Muscle layer of duodenum (tissue), 2 donors: Measurements from ENCODE around the gene LRRC23.

ENCODE experiments used
- H3K27ac ChIP-seq: one replicate; pipeline ENCODE4 v1.7.0; 2013; ENCODE audit warnings: mild to moderate bottlenecking, low read length
- H3K27me3 ChIP-seq: one replicate; pipeline ENCODE4 v1.7.0; 2013; ENCODE audit warnings: low read depth, mild to moderate bottlenecking, control low read depth, low read length
- H3K36me3 ChIP-seq, 2 donors: one replicate each; pipeline ENCODE4 v1.7.0; 2013; ENCODE audit warnings: low read length in 2 of 2, control low read depth in 1 of 2, mild to moderate bottlenecking in 1 of 2; ENCODE audit not compliant: insufficient read depth in 2 of 2, control insufficient read depth in 1 of 2
- H3K4me1 ChIP-seq, 2 donors: one replicate each; pipeline ENCODE4 v1.7.0; 2013; ENCODE audit warnings: low read length in 2 of 2, mild to moderate bottlenecking in 2 of 2, control low read depth in 1 of 2, moderate library complexity in 1 of 2; ENCODE audit not compliant: insufficient read depth in 2 of 2, control insufficient read depth in 1 of 2
- H3K4me3 ChIP-seq, 2 donors: one replicate each; pipeline ENCODE4 v1.7.0; 2013; ENCODE audit warnings: low read length in 2 of 2, low read depth in 1 of 2, mild to moderate bottlenecking in 1 of 2
- H3K9me3 ChIP-seq, 2 donors: one replicate each; pipeline ENCODE4 v1.7.0; 2013; ENCODE audit warnings: low read length in 2 of 2, control low read depth in 1 of 2, mild to moderate bottlenecking in 1 of 2; ENCODE audit not compliant: control insufficient read depth in 1 of 2
- donor health status: healthy.

The LRRC23 gene

GRCh38 chr12:6957741-6958608, 53.4 kb downstream of the LRRC23 start:
- Histone ChIP-seq H3K9me3 (no peaks in the 10 kb centered on the region), H3K27ac (no peak overlapping the region), H3K4me1 (peaks cover 14 to 41% of the 10 kb centered on the region in 2 donors), H3K4me3 (no peak overlapping the region), H3K27me3 (no peaks in the 10 kb centered on the region), H3K36me3 (no peaks in the 10 kb centered on the region)

DNA sequence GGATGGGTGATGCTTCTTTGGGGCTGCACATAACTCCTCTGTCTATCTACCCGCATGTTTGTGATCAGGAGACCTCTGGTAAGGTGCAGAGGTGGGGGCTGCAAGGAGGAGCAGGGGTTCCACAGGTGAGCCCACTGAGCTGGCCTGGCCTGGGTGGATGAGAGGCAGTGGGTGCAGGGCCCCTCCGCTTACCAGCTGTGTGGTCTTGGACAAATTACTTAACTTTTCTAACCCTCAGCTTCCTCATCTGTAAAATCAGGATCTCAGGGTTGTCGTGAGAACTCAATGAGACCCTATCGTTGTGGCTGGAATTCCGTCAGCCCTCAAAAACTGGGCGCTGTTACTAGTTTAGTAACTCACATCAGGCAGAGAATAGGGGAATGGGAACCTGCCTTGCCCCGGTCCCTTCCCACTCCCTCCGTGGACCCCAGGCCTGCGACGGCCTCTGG, 54.0 kb downstream of the LRRC23 start:
- Histone ChIP-seq H3K36me3 (no peaks in the 10 kb centered on the region), H3K4me3 (no peak overlapping the region), H3K4me1 (peaks cover 14 to 41% of the 10 kb centered on the region in 2 donors), H3K27me3 (no peaks in the 10 kb centered on the region), H3K9me3 (no peaks in the 10 kb centered on the region), H3K27ac (no peak overlapping the region)

DNA sequence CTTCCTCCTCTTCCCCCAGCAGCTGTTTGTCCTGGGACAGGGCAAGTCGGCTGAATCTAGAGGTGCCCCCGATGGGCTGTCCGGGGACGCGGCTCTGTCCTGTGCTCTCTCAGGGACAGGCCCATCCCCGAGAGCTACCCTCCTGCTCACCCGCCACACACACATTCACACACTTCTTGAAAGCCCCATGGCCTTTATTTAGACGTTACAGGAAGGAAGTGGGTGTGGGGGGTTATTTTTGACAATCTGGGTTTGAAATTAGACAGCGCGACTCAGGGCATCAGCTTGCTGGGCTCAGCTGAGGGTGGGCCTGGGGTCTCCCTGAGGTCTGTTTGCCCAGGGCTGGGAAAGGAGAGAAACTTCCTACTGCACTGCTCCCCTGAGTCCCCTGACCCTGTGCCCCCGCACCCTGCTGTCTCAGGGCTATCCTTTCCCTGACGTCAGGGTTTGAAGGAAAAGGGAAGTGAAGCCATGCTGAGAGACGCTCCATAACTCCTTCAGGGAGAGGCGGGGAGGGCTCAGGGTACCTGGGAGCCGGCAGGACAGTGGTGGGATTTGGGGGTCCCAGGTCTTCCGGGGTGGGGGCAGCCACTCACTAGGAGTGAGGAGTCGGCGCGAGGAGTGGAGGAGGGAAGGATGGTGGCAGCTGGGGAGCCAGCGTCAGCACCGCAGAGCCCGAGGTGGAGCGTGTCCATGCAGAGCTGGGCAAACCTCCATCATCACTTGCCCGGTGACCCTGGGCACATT, 54.6 kb downstream of the LRRC23 start:
- no peak overlapping the region for H3K27ac ChIP-seq
- H3K36me3 ChIP-seq = no peaks in the 10 kb centered on the region
- peaks cover 14 to 42% of the 10 kb centered on the region in 2 donors for H3K4me1 ChIP-seq
- no peak overlapping the region for H3K4me3 ChIP-seq
- H3K9me3 ChIP-seq = no peaks in the 10 kb centered on the region
- H3K27me3 ChIP-seq = no peaks in the 10 kb centered on the region

- Histone ChIP-seq H3K4me1 (peaks cover 14 to 42% of the 10 kb centered on the region in 2 donors), H3K27me3 (no peaks in the 10 kb centered on the region), H3K9me3 (no peaks in the 10 kb centered on the region), H3K36me3 (peaks cover 0 to 4% of the 10 kb centered on the region in 2 donors), H3K4me3 (no peak overlapping the region), H3K27ac (no peak overlapping the region)
Measured at GRCh38 chr12:6959805-6960592, 55.4 kb downstream of the LRRC23 start.

DNA sequence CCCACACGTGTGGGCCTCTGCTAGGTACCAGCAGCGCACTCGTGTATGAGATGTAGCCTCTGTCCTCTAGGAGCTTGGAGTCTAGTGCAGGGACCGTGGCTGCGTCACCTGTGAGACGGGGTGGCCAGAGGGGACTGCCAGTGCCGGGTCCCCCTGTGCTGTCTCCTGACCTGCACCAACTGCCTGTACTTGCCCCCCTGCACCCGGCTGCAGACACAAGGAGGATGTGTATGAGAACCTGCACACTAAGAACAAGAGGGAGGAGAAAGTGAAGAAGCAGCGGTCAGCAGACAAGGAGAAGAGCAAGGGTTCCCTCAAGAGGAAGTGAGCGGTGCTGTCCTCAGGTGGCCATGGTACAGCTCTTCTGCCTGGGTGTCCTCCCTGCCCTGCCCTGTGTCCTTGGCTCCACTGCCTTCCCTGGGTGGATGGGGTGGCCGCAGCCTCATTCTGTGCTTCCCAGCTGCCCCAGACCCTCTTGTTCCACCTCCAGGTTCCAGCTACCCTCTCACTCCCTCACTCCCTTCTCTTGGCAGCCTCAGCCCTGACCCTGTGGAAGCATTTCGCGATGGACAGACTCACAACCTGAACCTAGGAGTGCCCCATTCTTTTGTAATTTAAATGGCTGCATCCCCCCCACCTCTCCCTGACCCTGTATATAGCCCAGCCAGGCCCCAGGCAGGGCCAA, 56.1 kb downstream of the LRRC23 start:
- Histone ChIP-seq H3K27me3 (no peaks in the 10 kb centered on the region), H3K4me3 (peak overlapping the region; percentile 21 to 27), H3K27ac (peak overlapping the region; percentile 81), H3K4me1 (peaks cover 14 to 43% of the 10 kb centered on the region in 2 donors), H3K36me3 (peaks cover 6 to 7% of the 10 kb centered on the region in 2 donors), H3K9me3 (no peaks in the 10 kb centered on the region)

GRCh38 chr12:6961278-6961694, 56.7 kb downstream of the LRRC23 start:
- Histone ChIP-seq H3K27ac (peak overlapping the region; percentile 81), H3K4me1 (peaks cover 14 to 43% of the 10 kb centered on the region in 2 donors), H3K4me3 (peak overlapping the region; percentile 21 to 27), H3K36me3 (peaks cover 12% of the 10 kb centered on the region in 2 donors), H3K27me3 (no peaks in the 10 kb centered on the region), H3K9me3 (no peaks in the 10 kb centered on the region)

- peaks cover 16 to 17% of the 10 kb centered on the region in 2 donors for H3K36me3 ChIP-seq
- H3K4me1 ChIP-seq = peaks cover 14 to 43% of the 10 kb centered on the region in 2 donors
- no peaks in the 10 kb centered on the region for H3K27me3 ChIP-seq
- H3K27ac ChIP-seq = peak overlapping the region; percentile 81
- no peaks in the 10 kb centered on the region for H3K9me3 ChIP-seq
- peak overlapping the region; percentile 21 to 27 for H3K4me3 ChIP-seq
Measured at GRCh38 chr12:6961695-6962284, 57.2 kb downstream of the LRRC23 start.

DNA sequence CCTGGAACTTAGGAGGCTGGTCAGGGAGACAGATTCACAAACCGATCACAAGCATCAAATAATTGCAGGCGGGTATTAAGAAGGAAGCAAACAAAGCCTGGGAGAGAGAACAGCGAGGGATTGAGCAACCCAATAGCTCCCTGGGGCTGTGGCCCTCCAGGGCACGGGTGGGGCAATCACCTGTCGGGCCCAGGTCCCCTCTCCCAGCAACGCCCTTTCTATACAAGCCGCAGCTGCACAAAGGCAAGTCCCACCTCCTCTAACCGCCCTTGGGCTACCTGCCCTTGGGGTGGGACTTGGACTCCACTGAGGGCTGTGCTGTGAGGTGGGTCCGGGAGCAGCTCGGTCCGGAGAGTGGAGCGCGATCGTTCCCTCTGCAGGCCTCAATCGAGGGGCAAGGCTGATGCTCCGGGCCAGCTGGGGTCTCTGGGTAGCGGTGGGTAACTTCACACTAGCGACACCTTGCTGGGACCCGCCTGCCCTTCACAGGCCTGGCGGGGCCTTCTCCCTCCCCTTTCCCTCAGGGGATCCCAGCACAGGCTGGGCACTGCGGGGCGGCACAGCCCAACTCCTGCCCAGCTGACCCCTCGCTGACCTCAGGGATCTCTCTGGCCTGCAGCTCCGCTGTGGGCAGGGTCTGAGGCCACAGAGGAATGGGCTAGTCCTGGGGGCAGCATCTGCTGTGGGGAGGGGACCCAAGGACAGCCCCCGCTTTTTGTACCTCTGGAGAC, 57.8 kb downstream of the LRRC23 start:
- peaks cover 22 to 24% of the 10 kb centered on the region in 2 donors for H3K36me3 ChIP-seq
- H3K9me3 ChIP-seq = no peaks in the 10 kb centered on the region
- H3K4me1 ChIP-seq = peaks cover 14 to 43% of the 10 kb centered on the region in 2 donors
- peak overlapping the region in 1 of 2 donors; percentile 21 for H3K4me3 ChIP-seq
- H3K27me3 ChIP-seq = no peaks in the 10 kb centered on the region
- H3K27ac ChIP-seq = peak overlapping the region; percentile 81

- Histone ChIP-seq H3K27me3 (no peaks in the 10 kb centered on the region), H3K4me3 (peak overlapping the region in 1 of 2 donors; percentile 21), H3K4me1 (peaks cover 14 to 37% of the 10 kb centered on the region in 2 donors), H3K9me3 (no peaks in the 10 kb centered on the region), H3K36me3 (peaks cover 30 to 31% of the 10 kb centered on the region in 2 donors), H3K27ac (peak overlapping the region; percentile 84)
Measured at GRCh38 chr12:6963016-6963731, 58.6 kb downstream of the LRRC23 start.
